ENCODE data around the gene HOXD8. TPM values are rescaled to one million over a fixed set of nuclear protein-coding genes. Genes with fewer than 3 reads are reported as not detected.
A peak's percentile ranks its signal among the peaks of the same experiment; 100 is the strongest.

The HOXD8 gene
- total RNA-seq, 1 experiment from 2014 or later, result not detected

DNA sequence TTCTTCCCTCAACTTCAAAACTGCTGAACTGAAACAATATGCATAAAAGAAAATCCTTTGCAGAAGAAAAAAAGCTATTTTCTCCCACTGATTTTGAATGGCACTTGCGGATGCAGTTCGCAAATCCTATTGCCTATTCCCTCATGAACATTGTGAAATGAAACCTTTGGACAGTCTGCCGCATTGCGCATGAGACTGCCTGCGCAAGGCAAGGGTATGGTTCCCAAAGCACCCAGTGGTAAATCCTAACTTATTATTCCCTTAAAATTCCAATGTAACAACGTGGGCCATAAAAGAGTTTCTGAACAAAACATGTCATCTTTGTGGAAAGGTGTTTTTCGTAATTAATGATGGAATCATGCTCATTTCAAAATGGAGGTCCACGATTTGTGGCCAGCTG is 8.4 kb downstream of the HOXD8 start:
- ATAC-seq, result no peak
- DNase-seq (ENCODE audit: low read depth, low spot score), result no peak
- no peaks in the 10 kb centered on the region for H3K27me3 ChIP-seq (ENCODE audit: control insufficient read depth, insufficient read depth, low read length)
- CTCF ChIA-PET, result no interaction called here
- H3K4me1 ChIP-seq (ENCODE audit: control insufficient read depth, insufficient read depth, low read length), result peaks cover 17% of the 10 kb centered on the region
- H3K4me3 ChIP-seq (ENCODE audit: low read depth in 2 of 2, low read length in 2 of 2), result peak overlapping the region; percentile 54 to 55
- no peak for TF ChIP-seq SIN3A (IDR thresholded peaks at IDR 0.05; ENCODE audit: borderline replicate concordance, insufficient read depth, low read depth, low read length)
- TF ChIP-seq, protein P1, sequence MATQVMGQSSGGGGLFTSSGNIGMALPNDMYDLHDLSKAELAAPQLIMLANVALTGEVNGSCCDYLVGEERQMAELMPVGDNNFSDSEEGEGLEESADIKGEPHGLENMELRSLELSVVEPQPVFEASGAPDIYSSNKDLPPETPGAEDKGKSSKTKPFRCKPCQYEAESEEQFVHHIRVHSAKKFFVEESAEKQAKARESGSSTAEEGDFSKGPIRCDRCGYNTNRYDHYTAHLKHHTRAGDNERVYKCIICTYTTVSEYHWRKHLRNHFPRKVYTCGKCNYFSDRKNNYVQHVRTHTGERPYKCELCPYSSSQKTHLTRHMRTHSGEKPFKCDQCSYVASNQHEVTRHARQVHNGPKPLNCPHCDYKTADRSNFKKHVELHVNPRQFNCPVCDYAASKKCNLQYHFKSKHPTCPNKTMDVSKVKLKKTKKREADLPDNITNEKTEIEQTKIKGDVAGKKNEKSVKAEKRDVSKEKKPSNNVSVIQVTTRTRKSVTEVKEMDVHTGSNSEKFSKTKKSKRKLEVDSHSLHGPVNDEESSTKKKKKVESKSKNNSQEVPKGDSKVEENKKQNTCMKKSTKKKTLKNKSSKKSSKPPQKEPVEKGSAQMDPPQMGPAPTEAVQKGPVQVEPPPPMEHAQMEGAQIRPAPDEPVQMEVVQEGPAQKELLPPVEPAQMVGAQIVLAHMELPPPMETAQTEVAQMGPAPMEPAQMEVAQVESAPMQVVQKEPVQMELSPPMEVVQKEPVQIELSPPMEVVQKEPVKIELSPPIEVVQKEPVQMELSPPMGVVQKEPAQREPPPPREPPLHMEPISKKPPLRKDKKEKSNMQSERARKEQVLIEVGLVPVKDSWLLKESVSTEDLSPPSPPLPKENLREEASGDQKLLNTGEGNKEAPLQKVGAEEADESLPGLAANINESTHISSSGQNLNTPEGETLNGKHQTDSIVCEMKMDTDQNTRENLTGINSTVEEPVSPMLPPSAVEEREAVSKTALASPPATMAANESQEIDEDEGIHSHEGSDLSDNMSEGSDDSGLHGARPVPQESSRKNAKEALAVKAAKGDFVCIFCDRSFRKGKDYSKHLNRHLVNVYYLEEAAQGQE (IDR thresholded peaks at IDR 0.05; ENCODE audit: insufficient read depth in 1 of 2, low read depth in 2 of 2, low read length in 1 of 2), result no peak
- TF ChIP-seq, protein P2, sequence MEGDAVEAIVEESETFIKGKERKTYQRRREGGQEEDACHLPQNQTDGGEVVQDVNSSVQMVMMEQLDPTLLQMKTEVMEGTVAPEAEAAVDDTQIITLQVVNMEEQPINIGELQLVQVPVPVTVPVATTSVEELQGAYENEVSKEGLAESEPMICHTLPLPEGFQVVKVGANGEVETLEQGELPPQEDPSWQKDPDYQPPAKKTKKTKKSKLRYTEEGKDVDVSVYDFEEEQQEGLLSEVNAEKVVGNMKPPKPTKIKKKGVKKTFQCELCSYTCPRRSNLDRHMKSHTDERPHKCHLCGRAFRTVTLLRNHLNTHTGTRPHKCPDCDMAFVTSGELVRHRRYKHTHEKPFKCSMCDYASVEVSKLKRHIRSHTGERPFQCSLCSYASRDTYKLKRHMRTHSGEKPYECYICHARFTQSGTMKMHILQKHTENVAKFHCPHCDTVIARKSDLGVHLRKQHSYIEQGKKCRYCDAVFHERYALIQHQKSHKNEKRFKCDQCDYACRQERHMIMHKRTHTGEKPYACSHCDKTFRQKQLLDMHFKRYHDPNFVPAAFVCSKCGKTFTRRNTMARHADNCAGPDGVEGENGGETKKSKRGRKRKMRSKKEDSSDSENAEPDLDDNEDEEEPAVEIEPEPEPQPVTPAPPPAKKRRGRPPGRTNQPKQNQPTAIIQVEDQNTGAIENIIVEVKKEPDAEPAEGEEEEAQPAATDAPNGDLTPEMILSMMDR (IDR thresholded peaks at IDR 0.05), result no peak
- no peak for TF ChIP-seq TCF7L2 (IDR thresholded peaks at IDR 0.05; ENCODE audit: low read depth, low read length)
- no peak for TF ChIP-seq POLR2AphosphoS5 (IDR thresholded peaks at IDR 0.05; ENCODE audit: low read depth, low read length)
- H3K36me3 ChIP-seq (ENCODE audit: control insufficient read depth, insufficient read depth, low read length), result no peaks in the 10 kb centered on the region
- H3K9me3 ChIP-seq (ENCODE audit: control insufficient read depth, insufficient read depth, low read depth, low read length), result no peaks in the 10 kb centered on the region
- in situ Hi-C loops (cut with HindIII; ENCODE audit: low pct_unique_long_range_greater_than_20kb, low sequenced_read_pairs) (no loop called here), intact Hi-C loops (cut with micrococcal nuclease; ENCODE audit: unreplicated experiment) (no loop called here)
- BruUV-seq (replicated peaks), result no TSS peak
- POLR2A ChIA-PET, result no interaction called here
- peak overlapping the region; percentile 77 for H3K27ac ChIP-seq (ENCODE audit: low read length)

DNA sequence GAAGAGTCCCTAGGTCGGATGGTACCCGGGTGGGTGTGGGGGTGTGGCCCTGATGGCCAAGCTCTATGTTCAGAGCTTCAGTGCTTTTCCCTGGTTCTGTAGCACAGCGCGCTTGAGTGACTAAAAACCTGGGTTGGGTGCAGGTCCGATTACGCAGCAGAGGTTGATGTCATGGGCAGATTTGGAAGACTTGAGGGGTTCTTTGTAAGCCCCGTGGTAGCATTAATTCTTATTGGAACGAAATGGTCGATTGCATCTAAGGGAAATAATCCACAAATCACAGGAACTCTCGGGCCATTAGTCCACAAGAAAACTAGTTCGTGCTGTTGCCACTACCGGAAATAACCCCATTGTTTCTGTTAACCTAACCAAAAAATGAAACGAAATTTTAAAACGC is 9.0 kb downstream of the HOXD8 start:
- in situ Hi-C loops (cut with HindIII; ENCODE audit: low pct_unique_long_range_greater_than_20kb, low sequenced_read_pairs), result no loop called here
- Histone ChIP-seq H3K4me1 (ENCODE audit: control insufficient read depth, insufficient read depth, low read length) (peaks cover 11% of the 10 kb centered on the region), H3K36me3 (ENCODE audit: control insufficient read depth, insufficient read depth, low read length) (no peaks in the 10 kb centered on the region), H3K27me3 (ENCODE audit: control insufficient read depth, insufficient read depth, low read length) (no peaks in the 10 kb centered on the region), H3K27ac (ENCODE audit: low read length) (peak overlapping the region; percentile 77), H3K9me3 (ENCODE audit: control insufficient read depth, insufficient read depth, low read depth, low read length) (no peaks in the 10 kb centered on the region), H3K4me3 (ENCODE audit: low read depth in 2 of 2, low read length in 2 of 2) (peak overlapping the region; percentile 54 to 55)
- BruUV-seq (replicated peaks), result no TSS peak
- ChIA-PET CTCF (interaction anchor here (1.2 kb wide), 1 partner anchor 12 kb away, joined by 4 read pairs; no protein-coding TSS in a partner anchor), POLR2A (no interaction called here)
- DNase-seq (ENCODE audit: low read depth, low spot score) (no peak), ATAC-seq (no peak)
- intact Hi-C loops (cut with micrococcal nuclease; ENCODE audit: unreplicated experiment), result no loop called here
- TF ChIP-seq TCF7L2 (IDR thresholded peaks at IDR 0.05; ENCODE audit: low read depth, low read length), result no peak
- TF ChIP-seq SIN3A (IDR thresholded peaks at IDR 0.05; ENCODE audit: borderline replicate concordance, insufficient read depth, low read depth, low read length), result no peak
- TF ChIP-seq POLR2AphosphoS5 (IDR thresholded peaks at IDR 0.05; ENCODE audit: low read depth, low read length), result no peak
- TF ChIP-seq, protein P1 (IDR thresholded peaks at IDR 0.05; ENCODE audit: insufficient read depth in 1 of 2, low read depth in 2 of 2, low read length in 1 of 2), result no peak
- TF ChIP-seq, protein P2 (IDR thresholded peaks at IDR 0.05), result no peak
